GM21786 (cell line): ENCODE measurements around the gene FERMT2.

Experiments used
- ATAC-seq: cut with Tn5 transposase; IDR thresholded peaks from one replicate; pipeline ENCODE4 v1.9.1; 2021; ENCODE audit not compliant: unreplicated experiment

The FERMT2 gene, protein sequence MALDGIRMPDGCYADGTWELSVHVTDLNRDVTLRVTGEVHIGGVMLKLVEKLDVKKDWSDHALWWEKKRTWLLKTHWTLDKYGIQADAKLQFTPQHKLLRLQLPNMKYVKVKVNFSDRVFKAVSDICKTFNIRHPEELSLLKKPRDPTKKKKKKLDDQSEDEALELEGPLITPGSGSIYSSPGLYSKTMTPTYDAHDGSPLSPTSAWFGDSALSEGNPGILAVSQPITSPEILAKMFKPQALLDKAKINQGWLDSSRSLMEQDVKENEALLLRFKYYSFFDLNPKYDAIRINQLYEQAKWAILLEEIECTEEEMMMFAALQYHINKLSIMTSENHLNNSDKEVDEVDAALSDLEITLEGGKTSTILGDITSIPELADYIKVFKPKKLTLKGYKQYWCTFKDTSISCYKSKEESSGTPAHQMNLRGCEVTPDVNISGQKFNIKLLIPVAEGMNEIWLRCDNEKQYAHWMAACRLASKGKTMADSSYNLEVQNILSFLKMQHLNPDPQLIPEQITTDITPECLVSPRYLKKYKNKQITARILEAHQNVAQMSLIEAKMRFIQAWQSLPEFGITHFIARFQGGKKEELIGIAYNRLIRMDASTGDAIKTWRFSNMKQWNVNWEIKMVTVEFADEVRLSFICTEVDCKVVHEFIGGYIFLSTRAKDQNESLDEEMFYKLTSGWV

GRCh38 chr14:52950898-52951680 is at the start of gene FERMT2:
Gene FERMT2, minus strand, starts transcription at chr14:52951050. Its CDS starts 482 bp downstream, at chr14:52950568.
- peak; percentile 40 for ATAC-seq

DNA sequence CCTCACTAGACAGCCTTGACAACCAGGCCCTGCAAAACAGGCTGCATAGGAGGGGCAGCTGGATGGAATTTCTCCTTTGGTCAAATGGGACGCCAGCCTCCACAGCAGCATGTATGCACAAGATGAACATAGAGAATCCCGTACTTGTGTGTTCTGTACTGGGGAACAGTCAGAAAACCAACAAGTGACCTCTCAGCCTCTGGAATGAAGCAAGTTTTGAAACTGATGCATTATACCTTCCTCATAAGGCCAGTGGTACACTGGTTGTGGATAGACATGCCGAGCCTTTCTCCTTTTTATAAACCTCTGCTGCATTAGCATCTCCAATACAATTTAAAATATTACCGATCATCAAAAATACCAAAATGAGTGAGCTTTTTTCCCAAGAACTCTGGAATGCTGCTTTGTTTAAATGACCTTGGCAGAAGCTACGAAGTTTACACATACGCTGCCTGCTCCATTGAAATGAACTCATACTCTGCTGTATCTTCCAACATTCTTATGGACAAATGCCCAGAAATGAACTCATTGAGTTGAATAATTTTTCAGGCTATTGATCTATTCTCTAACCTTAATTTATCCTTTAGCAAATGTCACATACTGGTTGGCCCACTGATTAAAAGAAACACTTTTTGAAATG is 47.6 kb upstream of the FERMT2 start:
- no peak for ATAC-seq

- no peak for ATAC-seq
Observed at GRCh38 chr14:52996493-52996892, 45.6 kb upstream of the FERMT2 start.

- ATAC-seq, result no peak
Observed at GRCh38 chr14:52995998-52996397, 45.1 kb upstream of the FERMT2 start.

DNA sequence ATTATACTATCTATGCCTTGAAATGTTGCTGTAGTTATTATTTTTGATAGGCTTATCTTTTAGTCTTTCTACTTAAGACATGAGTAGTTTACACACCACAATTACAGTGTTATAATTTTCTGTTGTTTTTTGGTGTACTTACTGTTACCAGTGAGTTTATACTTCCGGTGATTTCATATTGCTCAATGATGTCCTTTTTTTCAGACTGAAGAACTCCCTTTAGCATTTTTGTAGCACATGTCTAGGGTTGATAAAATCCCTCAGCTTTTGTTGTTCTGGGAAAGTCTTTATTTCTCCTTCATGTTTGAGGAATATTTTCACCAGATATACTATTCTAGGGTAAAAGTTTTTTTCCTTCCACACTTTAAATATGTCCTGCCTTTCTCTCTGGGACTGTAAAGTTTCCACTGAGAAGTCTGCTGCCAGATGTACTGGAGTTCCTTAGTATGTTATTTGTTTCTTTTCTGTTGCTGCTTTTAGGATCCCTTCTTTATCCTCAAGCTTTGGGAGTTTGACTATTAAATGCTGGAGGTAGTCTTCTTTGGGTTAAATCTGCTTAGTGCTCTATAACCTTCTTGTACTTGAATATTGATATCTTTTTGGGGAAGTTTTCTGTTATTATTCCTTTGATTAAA is 41.5 kb upstream of the FERMT2 start:
- no peak for ATAC-seq

GRCh38 chr14:52988139-52988538 is 37.3 kb upstream of the FERMT2 start:
- ATAC-seq, result no peak

DNA sequence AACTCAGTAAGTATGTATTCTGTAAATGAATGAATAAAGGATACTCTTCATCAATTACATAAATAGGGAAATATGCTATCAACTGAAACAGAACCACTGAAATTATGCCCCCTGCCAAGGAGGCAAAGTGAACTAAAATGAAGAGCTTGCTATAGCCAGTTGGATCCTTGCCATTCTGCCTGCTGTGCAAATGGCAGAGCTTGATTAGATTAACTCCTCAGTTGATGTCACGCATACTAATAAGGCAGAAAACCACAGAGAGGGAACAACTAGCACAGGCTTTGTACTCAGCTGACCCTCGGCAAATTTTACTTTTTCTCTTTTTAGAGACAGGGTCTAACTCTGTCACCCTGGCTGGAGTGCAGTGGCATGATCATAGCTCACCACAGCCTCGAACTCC is 36.7 kb upstream of the FERMT2 start:
- no peak for ATAC-seq

DNA sequence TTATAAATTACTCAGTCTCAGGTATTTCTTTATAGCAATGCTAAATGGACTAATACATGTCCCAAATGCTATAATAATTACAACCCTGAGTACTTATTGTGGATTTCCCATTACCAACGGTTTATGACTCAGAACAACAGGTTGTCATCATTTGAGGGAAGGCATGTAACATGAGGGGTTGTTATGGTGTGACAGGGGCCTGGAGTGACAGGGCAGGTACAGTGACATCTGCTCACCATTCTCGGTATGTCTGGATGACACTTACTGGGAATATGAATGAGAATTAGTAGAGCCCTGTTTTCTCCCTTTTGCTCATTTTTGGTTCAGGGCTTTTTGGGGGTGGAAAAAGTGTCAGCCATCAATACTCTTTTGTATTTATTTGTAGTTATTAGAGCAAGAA is 36.2 kb upstream of the FERMT2 start:
- no peak for ATAC-seq

DNA sequence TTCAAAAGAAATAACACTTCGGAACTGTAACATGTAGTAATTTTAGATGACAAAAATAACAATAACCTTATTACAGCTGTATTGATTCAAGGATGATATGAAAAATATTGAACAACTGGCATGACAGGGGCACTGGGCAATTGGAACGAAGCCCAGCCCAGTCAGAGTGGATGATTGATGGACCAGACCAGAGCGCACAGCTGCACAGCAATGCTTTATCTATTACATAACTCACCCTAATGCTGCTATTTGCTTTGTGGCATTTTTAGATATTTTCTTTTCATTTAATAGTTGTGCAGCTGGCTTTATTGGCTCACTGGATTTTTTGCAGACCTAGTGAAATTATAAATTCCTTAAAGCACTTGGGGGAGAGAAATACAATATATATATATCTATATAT is 26.9 kb upstream of the FERMT2 start:
- no peak for ATAC-seq

DNA sequence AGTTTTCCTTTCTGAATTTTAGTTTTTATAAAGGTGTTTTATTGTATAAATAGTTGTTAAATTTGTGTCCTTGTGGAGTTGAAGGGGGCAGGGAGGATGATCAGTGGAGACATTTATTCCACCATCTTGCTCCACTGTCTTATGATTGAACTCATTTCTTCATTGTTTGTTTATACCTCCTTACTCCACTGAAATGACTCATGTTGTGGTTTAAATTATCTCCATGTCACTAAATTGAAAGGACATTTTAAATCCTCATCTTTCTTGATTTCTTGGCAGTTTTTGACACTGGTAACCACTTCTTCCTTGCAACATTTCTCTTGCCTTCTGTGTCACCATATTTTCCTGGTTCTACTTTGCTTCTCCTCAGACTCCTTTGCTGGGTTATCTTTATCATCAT is 23.6 kb upstream of the FERMT2 start:
- ATAC-seq, result no peak

DNA sequence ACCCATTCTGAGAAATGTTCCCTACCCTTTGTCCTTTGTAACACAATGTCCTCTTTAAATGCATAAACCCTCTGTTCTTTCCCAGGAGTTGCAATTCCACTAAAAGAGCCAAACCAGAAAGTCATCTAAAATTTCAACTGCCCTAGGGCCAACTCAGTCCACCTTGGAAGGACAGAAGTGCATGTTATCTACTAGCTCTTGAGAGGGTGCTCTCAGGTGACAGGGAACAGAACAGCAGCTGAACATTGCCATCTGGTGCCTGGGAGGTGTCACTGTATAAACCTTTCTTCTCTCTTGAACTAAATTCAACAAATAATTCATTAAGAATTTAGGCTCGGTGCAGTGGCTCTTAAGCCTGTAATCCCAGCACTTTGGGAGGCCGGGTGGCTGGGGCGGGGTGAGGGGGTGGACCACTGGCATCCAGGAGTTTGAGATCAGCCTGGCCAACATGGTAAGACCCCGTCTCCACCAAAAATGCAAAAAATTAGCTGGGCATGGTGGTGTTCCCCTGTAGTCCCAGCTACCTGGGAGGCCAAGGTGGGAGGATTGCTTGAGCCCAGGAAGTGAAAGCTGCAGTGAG is 10.3 kb upstream of the FERMT2 start:
- ATAC-seq, result no peak

GRCh38 chr14:52960627-52961026 is 9.8 kb upstream of the FERMT2 start:
- no peak for ATAC-seq

DNA sequence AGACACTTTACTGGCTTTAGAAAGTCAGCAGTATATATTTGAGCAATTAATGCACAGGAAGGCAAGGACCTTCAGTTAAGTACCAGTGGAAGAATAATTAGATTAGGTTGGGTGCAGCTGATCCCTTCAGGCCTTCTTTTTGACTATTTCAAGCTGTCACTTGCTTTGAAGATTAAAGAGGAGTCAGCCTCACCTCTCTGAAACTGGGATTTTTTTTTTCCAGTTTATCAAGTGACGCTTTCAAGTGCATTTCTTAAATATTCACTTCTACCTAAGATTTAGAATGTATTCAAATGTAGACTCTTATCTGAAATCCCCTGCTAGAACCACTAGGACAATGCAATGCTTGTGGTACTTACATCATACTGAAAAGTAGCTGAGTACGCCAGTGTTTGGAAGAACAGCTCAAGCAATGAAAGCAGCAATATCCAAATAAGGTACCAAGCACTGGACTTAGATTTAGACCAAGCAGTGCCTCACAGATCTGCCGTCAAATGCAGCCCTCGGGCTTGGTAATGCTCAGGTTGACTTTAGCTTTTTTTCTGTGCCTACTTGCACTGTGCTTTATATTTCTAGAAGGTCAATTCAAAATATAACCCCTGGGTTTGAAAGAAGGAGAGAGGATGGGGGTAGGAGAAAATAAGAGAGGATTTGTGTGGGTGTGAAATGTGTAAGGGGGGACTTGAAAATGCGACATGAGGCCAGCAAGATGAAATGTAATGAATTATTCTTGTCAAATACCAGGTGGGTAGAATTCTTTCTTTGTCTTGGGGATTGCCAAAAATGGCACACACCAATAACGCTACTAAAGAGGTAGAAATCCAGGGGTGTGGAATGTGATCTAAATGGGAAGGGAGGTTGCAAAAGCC is 3.7 kb upstream of the FERMT2 start:
- ATAC-seq, result no peak

GRCh38 chr14:52951681-52952554 is 1.1 kb upstream of the FERMT2 start:
- ATAC-seq, result no peak

- peak; percentile 26 for ATAC-seq
Observed at GRCh38 chr14:52950410-52950897, 396 bp downstream of the FERMT2 start.

GRCh38 chr14:52949711-52950409 is 990 bp downstream of the FERMT2 start:
- no peak for ATAC-seq

GRCh38 chr14:52949249-52949648 is 1.6 kb downstream of the FERMT2 start:
- no peak for ATAC-seq

DNA sequence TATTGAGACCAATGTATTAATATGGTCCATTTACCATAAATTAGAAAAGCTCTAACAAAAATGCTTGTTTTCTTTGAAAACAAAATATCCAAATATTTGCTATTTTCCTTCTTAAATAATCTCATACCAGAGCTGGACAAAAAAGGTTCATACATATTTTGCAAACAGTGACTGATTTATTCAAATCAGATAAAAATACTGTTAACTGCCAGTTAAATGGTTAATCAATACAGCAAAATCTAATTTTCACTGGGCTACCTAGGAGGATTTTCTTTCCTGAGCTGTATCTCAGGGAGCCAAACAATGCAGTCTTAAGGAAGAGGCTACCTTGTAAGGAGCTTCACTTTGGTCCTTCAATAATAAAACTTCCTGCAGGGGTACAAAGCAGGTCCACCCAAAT is 2.0 kb downstream of the FERMT2 start:
- no peak for ATAC-seq
